Endodermal cell (in vitro differentiated cells): ENCODE data around the gene PTPRN2. TPM values are rescaled to one million over a fixed set of nuclear protein-coding genes. Genes with fewer than 3 reads are reported as not detected.

Experiments used
- DNase-seq: peaks from one replicate; pipeline ENCODE4 v3.0.0-alpha.2; 2017
- H3K27ac ChIP-seq: 2 replicates; pipeline ENCODE4 v1.5.1; 2013; ENCODE audit warnings: mild to moderate bottlenecking, low read depth, low read length, moderate library complexity
- H3K27me3 ChIP-seq: 2 replicates; pipeline ENCODE4 v1.6.1; 2013; ENCODE audit warnings: mild to moderate bottlenecking, low read length, moderate library complexity; ENCODE audit not compliant: insufficient read depth, control insufficient read depth, poor library complexity, severe bottlenecking
- H3K36me3 ChIP-seq: 2 replicates; pipeline ENCODE4 v1.7.0; 2013; ENCODE audit warnings: mild to moderate bottlenecking, low read length, moderate library complexity; ENCODE audit not compliant: control insufficient read depth, insufficient read depth
- H3K4me1 ChIP-seq: one replicate; pipeline ENCODE4 v1.7.0; 2013; ENCODE audit warnings: low read length; ENCODE audit not compliant: control insufficient read depth, insufficient read depth
- H3K4me3 ChIP-seq: 2 replicates; pipeline ENCODE4 v1.5.1; 2013; ENCODE audit warnings: mild to moderate bottlenecking, low read length, moderate library complexity
- H3K9ac ChIP-seq: 2 replicates; pipeline ENCODE4 v1.6.1; 2013; ENCODE audit warnings: mild to moderate bottlenecking, low read length, moderate library complexity; ENCODE audit not compliant: poor library complexity, severe bottlenecking; ENCODE audit errors: extremely low read depth
- H3K9me3 ChIP-seq: 2 replicates; pipeline ENCODE4 v1.6.1; 2013; ENCODE audit warnings: mild to moderate bottlenecking, low read length, moderate library complexity; ENCODE audit not compliant: control insufficient read depth
- H3K27ac Mint-ChIP-seq: 2 replicates; pipeline ENCODE4 v1.8.0; 2020; ENCODE audit warnings: mixed read lengths
- H3K27me3 Mint-ChIP-seq: 2 replicates; pipeline ENCODE4 v1.8.0; 2021; ENCODE audit warnings: mild to moderate bottlenecking, mixed read lengths; ENCODE audit not compliant: insufficient read depth
- H3K36me3 Mint-ChIP-seq: 2 replicates; pipeline ENCODE4 v1.8.0; 2020; ENCODE audit warnings: low read depth, mixed read lengths
- H3K4me1 Mint-ChIP-seq: 2 replicates; pipeline ENCODE4 v1.8.0; 2020; ENCODE audit warnings: mixed read lengths
- H3K4me3 Mint-ChIP-seq: 2 replicates; pipeline ENCODE4 v1.8.0; 2020; ENCODE audit warnings: mild to moderate bottlenecking, moderate library complexity, mixed read lengths
- H3K9me3 Mint-ChIP-seq: 2 replicates; pipeline ENCODE4 v1.8.0; 2020; ENCODE audit warnings: mild to moderate bottlenecking, mixed read lengths
- WGBS, 2 experiments: methylation state at CpG; one replicate each; pipeline versions ENCODE4 v1.1.5 to v1.1.7; 2013; ENCODE audit warnings: missing lambda C conversion rate in 2 of 2, mixed read lengths in 1 of 2; ENCODE audit not compliant: insufficient coverage in 1 of 2, insufficient read length in 1 of 2; 5-methylcytosine and 5-hydroxymethylcytosine counted together
- total RNA-seq, 2 donors: library from RNA; stranded (reverse); fragmentation: NEBNext Ultra II Directional in 1 of 2; extraction: Animal tissue kit (Norgen Biotek cat#: 25700) in 1 of 2; gene quantifications; 2 replicates in 1 of 2; 3 replicates in 1 of 2; pipeline ENCODE4 v1.2.1, GENCODE V29; 2021
- TF ChIP-seq, protein P1 (sequence below): fragments of 200-600 bp; sonication (generic); conservative IDR thresholded peaks from 2 replicates; pipeline ENCODE4 v1.5.0; 2021; ENCODE audit warnings: antibody characterized with exemption, mild to moderate bottlenecking

Gene PTPRN2
- total RNA-seq, 2 donors from 2014 or later = 0.69 to 1.2 TPM

- Mint-ChIP-seq H3K36me3 (no peaks in the 10 kb centered on the region), H3K9me3 (peaks cover 3% of the 10 kb centered on the region), H3K4me1 (no peaks in the 10 kb centered on the region), H3K27me3 (no peaks in the 10 kb centered on the region), H3K27ac (no peak overlapping the region), H3K4me3 (no peak overlapping the region)
- H3K4me3 ChIP-seq = no peak overlapping the region
- H3K9ac ChIP-seq = no peak overlapping the region
- H3K4me1 ChIP-seq = no peaks in the 10 kb centered on the region
- WGBS, 2 experiments = 81 to 84% methylated on average over 19 to 25 of the region's 25 CpGs
- H3K9me3 ChIP-seq = peaks cover 83% of the 10 kb centered on the region
- no peaks in the 10 kb centered on the region for H3K36me3 ChIP-seq
- TF ChIP-seq, protein P1, sequence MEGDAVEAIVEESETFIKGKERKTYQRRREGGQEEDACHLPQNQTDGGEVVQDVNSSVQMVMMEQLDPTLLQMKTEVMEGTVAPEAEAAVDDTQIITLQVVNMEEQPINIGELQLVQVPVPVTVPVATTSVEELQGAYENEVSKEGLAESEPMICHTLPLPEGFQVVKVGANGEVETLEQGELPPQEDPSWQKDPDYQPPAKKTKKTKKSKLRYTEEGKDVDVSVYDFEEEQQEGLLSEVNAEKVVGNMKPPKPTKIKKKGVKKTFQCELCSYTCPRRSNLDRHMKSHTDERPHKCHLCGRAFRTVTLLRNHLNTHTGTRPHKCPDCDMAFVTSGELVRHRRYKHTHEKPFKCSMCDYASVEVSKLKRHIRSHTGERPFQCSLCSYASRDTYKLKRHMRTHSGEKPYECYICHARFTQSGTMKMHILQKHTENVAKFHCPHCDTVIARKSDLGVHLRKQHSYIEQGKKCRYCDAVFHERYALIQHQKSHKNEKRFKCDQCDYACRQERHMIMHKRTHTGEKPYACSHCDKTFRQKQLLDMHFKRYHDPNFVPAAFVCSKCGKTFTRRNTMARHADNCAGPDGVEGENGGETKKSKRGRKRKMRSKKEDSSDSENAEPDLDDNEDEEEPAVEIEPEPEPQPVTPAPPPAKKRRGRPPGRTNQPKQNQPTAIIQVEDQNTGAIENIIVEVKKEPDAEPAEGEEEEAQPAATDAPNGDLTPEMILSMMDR = no peak
- peak; percentile 26 for DNase-seq
- H3K27ac ChIP-seq = no peak overlapping the region
- H3K27me3 ChIP-seq = no peaks in the 10 kb centered on the region
Measured at GRCh38 chr7:157952841-157953645, 634.6 kb downstream of the PTPRN2 start.

DNA sequence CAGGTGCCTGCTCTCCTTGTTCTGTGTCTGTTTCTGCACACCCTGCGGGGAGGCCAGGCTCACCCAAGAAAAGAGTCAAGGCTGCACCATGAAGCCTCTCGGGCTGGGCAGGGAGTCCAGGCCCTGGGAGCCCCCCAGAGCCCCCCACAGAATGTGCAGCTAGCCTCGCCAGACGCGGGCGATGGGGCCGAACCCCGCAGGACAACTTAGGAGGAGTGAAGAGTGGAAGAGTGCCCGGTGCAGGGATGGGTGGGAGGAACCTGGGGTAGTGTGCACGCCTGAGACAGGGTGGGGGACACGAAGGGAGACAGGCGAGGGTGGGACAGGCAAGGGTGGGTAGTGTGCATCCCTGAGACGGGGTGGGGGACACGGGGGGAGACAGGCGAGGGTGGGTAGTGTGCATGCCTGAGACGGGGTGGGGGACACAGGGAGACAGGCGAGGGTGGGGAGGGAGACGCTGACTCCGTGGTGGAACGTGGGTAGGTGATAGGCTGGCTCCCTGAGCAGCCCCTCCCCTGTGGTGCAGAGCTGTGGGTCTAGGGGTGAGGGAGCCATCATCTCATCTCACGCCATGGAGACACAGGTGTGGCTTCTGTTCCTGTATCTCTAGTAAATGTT, 635.5 kb downstream of the PTPRN2 start:
- Histone ChIP-seq H3K4me3 (no peak overlapping the region), H3K27me3 (no peaks in the 10 kb centered on the region), H3K9me3 (peaks cover 85% of the 10 kb centered on the region), H3K27ac (no peak overlapping the region), H3K36me3 (no peaks in the 10 kb centered on the region), H3K9ac (no peak overlapping the region), H3K4me1 (no peaks in the 10 kb centered on the region)
- no peaks in the 10 kb centered on the region for H3K36me3 Mint-ChIP-seq
- WGBS, 2 experiments = 60 to 80% methylated on average over 1 to 18 of the region's 21 CpGs
- DNase-seq = peak; percentile 12
- no peaks in the 10 kb centered on the region for H3K4me1 Mint-ChIP-seq
- H3K27me3 Mint-ChIP-seq = no peaks in the 10 kb centered on the region
- H3K9me3 Mint-ChIP-seq = peaks cover 8% of the 10 kb centered on the region
- TF ChIP-seq, protein P1 = no peak
- no peak overlapping the region for H3K4me3 Mint-ChIP-seq
- no peak overlapping the region for H3K27ac Mint-ChIP-seq

- Histone ChIP-seq H3K9ac (no peak overlapping the region), H3K36me3 (no peaks in the 10 kb centered on the region), H3K4me1 (no peaks in the 10 kb centered on the region), H3K4me3 (no peak overlapping the region), H3K9me3 (peaks cover 85% of the 10 kb centered on the region), H3K27ac (no peak overlapping the region), H3K27me3 (no peaks in the 10 kb centered on the region)
- Mint-ChIP-seq H3K27ac (no peak overlapping the region), H3K9me3 (peaks cover 12% of the 10 kb centered on the region), H3K4me1 (no peaks in the 10 kb centered on the region), H3K4me3 (no peak overlapping the region), H3K27me3 (no peaks in the 10 kb centered on the region), H3K36me3 (no peaks in the 10 kb centered on the region)
- DNase-seq = peak; percentile 17
- TF ChIP-seq, protein P1 = no peak
- 82 to 84% methylated on average over 11 to 26 of the region's 26 CpGs for WGBS, 2 experiments
Measured at GRCh38 chr7:157951300-157952049, 636.1 kb downstream of the PTPRN2 start.
